ENCODE measurements around the gene SLC43A3.

- TF ChIP-seq CTCF (IDR thresholded peaks at IDR 0.05), result no peak
- no peak for TF ChIP-seq POLR2AphosphoS5 (IDR thresholded peaks at IDR 0.05; ENCODE audit: low read depth, low read length)
These were observed 1.9 kb downstream of the SLC43A3 start for GRCh38 chr11:57424792-57425564.

Data from Panc1 (cell line).